KBM-7 (cell line): ENCODE results near the gene SEL1L2.

ENCODE experiments used
- DNase-seq: peaks from one replicate; pipeline ENCODE4 v3.0.0-alpha.2; 2015
- in situ Hi-C: fragments of 300-500 bp; cut with MboI; formaldehyde crosslinking; loops from 2 replicates; pipeline ENCODE4 v1.14.3; 2020; ENCODE audit warnings: low sequenced_read_pairs, low pct_unique_long_range_greater_than_20kb, mixed read lengths

SEL1L2 gene

DNA sequence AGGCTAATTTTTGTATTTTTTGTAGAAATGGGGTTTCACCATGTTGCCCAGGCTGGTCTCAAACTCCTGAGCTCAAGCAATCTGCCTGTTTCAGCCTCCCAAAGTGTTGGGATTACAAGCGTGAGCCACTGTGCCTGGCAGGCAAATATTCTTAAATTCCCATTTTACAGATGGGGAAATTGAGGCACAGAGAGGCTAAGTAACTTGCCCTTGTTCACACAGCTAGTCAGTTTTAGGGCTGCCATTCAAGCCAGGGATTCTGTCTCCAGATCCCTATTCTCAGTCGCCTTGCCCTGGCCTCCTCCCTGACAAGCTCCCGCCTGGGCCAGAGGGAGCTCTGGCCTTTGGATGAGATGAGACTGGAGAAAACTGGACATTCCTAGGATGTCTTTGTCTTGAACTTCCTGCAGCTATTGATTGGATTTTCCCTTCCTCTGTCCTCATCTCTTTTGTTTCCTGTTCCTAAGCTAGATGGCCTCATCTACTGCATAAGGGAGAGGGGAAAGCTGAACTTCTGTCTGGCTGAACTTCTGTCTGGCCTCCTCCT, 115.1 kb downstream of the SEL1L2 start:
- in situ Hi-C loops: no loop called here

DNA sequence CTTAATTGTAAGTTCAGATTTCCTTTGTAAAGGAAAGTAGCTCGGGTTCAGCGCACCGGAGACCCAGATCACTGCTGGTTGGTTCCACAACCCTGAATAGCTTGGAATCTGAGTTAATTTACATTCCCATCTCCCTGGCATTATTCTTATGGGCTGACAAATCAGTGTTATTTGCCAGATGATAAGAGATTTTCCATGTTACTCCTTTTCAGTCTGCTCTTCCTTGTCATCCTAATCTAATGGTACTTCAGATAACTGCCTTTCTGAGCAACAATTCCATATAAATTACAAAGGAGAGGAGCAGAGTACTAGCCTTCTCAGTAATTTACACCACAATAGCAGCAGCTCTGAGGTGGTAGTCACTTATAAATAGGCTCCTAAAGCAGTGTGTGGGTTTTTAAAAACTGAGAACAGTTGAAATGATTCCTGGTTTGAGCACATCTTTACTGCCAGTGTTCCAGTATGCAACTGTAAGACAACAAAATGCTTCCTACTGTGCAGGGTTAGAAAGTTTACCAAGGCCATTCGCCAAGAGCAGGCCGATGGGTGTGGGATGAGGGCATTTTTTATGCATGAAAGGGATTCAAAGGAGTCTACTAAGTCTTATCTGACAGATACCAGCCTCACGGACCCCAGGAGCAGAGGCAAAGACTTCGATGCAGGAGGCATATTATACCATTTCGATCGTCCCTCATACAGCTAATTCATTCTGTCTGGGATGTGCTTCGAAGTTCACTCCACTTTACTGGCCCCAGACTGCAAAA, 115.8 kb downstream of the SEL1L2 start:
- no peak for DNase-seq
- in situ Hi-C loops: no loop called here

More for the DNA sequence above, 115.1 kb downstream of the SEL1L2 start:
- no peak for DNase-seq

DNA sequence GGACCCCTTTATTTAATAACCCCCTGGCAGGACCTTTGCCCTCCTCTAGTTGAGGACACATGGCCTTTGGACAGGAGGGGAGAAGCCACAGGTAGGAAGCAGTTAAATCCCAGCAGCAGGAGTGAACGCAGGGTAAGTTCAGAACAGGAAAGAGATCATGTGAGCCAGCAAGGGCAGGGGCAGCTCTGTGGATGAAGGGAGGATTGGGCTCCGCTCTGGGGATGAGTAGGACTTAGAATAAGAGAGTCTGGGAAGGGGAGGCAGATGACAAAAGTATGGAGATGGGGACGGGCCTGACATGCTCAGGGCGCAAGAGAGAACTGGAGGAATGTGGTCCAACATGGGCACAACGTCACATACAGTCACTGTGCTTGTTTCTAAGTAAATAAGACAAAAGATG, 116.6 kb downstream of the SEL1L2 start:
- DNase-seq: no peak
- in situ Hi-C loops: no loop called here

DNA sequence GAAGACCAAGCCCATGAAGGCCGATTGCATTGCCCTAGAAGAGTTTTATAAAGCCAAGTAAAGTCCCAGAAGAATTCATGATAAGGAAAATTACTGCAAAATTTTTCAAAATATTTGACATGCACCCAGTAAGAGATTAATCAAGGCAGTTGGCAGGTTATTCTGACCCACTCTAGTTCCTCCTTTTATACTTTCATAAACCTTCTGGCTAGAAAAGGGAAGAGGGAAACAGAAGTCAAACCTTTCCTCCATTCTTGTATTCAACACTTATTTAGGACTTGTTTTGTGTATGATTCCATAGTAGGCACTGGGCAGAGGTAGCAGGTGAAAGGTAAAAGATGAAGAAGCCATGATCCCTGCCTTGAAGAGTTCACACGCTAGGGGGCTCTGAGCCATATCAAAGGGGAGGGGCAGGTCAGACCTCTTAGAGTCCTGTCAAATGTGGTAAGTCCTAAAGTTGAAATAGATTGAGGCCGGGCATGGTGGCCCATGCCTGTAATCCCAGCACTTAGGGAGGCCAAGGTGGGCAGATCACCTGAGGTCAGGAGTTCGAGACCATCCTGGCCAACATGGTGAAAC, 120.2 kb downstream of the SEL1L2 start:
- DNase-seq: no peak
- in situ Hi-C loops: no loop called here

DNA sequence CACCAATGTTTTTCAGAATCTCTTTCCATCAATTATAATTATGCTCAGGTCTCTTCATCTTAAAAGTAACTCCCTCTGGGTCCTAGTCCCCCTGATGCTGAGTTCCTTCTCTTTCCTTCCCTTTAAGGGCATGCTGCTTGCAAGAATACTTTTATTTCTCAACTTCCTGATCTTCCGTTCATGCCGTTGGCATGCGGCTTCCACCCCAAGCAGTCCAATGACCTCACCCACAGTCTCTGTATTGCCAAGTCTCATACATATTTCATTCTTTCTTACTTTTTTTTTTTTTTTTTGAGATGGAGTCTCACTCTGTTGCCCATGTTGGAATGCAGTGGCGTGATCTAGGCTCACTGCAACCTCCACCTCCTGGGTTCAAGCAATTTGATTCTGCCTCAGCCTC, 122.1 kb downstream of the SEL1L2 start:
- in situ Hi-C loops: no loop called here
- no peak for DNase-seq

DNA sequence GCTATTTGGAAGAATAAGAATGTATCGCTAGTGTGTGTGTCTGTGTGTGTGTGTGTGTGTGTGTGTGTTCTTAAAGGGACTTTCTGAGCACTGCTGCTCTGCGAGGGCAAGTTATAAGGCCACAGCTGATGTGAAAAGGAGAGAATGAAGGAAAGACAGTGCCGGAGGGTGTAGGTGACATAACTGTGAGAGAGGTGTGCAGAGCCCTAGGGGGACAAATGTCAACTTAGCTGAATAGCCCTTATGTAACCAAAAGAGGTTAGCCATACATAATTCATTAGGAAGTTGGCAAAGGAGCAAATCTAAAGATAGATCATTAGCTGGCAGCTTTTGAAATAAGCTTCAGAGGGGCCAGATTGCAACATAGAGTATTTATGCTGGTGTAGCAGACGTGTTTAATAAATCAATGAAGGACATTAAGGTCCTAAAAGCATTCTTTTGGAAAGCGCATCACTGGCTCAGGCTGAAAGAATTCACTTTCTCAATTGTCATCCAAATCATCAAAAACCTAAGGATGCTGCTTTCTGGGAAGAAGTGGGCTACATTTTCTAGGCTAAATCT, 124.5 kb downstream of the SEL1L2 start:
- no peak for DNase-seq
- in situ Hi-C loops: no loop called here

DNA sequence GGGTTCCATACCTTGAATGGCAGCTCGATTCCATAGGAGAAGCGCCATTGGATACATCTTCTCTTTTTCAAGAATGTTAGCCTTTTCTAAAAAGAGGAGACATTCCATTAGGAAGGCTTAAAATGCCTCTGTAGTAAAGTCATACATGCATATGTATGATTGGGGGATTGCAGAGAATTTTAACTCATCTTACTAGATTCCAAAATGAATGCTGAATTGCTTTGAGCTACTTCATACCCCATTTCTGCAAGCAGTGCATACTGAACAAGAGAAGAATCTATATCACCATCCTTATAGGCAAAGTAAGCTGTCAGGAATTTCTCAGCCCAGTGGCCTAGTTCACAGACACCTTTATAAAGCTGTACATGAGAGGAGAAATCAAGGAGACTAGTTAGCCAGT, 125.3 kb downstream of the SEL1L2 start:
- no peak for DNase-seq
- in situ Hi-C loops: no loop called here

DNA sequence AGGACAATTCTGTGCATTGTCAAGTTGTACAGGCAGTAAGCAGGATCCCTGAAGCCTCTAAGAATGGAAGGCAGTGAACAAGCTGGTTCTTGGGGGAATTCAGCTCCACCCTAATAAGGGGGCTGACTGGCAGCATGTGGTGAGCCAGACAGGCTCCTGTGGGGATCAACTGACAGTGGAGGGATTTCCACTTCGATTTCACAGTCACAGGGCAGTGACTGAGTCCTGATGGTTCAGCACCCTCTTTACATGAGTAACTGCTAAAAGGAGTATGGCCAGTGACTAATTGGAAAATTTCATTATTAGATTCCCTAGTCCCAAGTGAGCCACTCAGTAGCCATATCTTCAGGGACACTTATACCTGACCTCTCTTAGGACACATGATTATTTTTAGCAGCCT, 127.2 kb downstream of the SEL1L2 start:
- no peak for DNase-seq
- in situ Hi-C loops: no loop called here

DNA sequence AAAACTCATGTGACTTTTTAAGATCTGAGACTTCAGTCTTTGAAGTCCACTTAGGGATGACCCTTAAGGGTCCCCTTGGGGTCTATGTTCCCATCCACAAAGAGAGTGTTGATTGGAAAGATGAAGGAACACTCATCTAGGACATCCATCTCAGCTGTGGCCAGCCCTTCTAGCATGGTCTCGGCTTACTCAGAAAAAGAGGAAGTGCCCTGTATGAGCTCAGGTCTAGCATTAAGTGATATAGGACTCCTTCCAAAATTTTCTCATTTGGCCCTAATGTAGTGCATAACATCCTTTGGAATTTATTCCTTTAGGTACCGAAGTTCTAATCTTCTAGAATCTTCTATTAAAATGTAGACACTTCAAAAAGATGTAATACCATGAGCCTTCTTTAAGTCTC, 128.2 kb downstream of the SEL1L2 start:
- DNase-seq: peak; percentile 8
- in situ Hi-C loops: no loop called here

DNA sequence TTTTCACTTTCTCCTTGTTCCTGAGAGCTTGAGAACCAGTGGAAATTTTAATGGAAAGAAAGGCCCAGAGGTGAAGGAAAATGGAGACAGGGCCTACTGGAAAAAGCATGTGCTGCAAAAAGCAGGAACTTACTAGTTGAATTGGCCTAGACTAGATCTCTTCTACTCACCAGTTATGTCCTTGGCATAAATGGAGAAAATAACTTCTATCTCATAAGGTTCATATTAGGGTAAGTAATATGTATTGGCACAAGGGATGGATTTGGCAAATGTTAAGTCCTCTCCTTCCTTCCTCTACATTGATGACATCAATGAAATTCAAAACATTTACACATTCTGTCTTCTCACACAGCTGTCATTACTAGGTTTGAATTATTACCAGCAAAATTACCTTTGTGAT, 131.5 kb downstream of the SEL1L2 start:
- in situ Hi-C loops: no loop called here
- DNase-seq: no peak

DNA sequence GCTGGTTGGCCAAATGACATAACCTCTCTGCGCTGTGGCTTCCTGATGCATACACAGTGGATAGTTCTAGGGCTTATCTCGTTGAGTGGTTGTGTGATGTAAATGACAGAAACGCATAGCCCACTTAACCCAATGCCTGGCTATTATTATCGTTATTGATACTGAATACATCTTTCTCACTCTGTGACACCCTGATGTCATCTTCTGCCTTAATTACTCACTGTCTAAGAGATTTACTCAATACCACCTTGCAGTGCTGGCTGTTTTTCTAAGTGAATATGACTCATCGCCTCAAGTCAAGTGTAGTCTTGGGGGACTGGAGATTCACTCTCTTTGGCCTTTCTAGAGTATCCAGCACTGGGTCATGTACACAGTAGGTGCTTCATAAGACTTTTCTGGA, 132.0 kb downstream of the SEL1L2 start:
- DNase-seq: no peak
- in situ Hi-C loops: no loop called here

DNA sequence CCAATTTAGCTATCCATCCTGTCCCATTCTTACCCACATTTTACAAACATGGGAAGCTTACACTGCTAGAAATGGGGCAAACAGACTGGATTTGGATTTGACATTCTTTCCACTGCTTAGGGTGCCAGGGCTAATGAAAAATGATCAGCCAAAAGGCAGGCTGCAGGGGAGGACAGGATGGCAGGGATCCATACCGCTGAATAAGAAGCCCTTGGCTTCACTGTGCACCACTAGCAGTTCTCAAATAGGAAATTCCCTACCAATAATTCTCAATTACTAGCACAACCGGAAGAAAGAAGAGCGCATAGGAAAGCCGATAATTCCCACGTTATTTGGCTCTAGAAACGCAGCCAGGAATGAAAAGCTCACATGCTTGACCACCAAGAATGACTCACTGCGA, 132.5 kb downstream of the SEL1L2 start:
- in situ Hi-C loops: no loop called here

DNA sequence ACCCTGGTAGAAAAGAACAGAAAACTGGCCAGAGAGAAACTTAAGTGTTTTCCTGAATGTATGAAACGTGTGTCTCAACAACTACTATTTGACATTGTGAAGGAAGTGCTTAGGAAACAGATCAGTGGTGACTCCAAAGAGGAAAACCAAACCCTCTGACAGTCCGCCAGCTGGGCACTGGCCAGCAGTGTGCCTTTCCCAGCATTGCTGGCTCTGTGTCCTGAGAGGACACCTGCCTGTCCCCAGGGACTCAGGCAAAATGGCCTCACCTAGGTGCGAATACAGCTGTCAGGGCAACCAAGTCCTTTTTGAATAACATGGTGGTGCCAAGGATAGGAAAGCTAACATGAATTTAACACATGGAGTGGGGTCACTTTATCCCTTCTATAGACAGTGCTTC, 133.1 kb downstream of the SEL1L2 start:
- in situ Hi-C loops: no loop called here
- no peak for DNase-seq

More for the DNA sequence above, 132.5 kb downstream of the SEL1L2 start:
- no peak for DNase-seq

DNA sequence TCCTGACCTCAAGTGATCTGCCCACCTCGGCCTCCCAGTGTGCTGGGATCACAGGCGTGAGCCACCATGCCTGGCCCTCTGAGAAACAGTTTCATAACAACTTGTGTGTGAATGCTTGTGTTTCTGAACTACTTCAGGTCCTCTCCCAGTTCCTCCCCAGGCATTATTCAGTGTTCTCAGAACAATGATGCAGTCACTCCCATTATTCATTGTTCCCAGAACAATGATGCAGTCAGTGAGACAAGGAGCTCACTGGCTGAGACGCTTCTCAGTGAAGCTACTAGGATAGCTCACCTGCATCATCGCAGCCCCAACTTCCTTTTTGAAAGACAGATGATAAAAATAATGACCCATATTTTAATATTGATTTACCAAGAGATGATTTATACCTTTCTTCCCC, 134.1 kb downstream of the SEL1L2 start:
- in situ Hi-C loops: no loop called here
- DNase-seq: no peak

DNA sequence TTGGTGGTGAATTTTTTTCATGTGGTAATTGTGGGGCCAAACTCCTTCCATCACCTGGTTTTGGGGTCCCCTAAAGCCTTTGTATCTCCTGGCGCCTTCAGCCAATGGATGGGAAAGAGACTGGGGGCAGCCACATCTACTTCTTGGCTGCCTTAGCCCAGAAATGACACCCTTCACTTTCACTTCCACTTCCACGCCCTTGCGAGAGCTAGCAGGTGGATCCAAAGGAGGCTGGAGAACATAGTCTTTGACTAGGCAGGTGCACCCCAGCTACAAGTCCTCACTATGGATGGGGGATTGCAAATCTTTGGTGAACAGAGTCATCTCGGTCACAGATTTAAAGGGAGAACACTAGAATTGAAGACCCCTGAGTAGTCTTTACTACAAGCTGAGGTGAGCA, 134.8 kb downstream of the SEL1L2 start:
- in situ Hi-C loops: no loop called here
- no peak for DNase-seq

DNA sequence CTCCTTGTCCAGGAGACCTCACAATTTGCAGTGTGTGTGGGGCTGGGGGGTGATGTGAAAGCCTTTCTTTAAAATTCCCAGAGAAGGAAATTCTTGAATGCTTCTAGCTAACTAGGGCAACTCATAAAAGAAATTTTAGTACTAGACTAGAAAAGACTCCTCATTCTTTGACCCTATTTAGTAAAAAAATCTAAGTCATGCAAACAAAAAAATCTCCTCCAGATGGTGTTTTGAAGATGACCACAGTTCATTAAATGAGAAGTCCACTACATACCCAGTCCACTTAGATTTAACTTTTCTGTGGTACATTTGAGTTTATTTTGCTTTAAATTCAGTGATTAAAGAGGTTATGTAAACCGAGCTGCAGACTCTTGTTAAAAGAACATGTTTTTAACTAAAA, 138.1 kb downstream of the SEL1L2 start:
- no peak for DNase-seq
- in situ Hi-C loops: no loop called here

DNA sequence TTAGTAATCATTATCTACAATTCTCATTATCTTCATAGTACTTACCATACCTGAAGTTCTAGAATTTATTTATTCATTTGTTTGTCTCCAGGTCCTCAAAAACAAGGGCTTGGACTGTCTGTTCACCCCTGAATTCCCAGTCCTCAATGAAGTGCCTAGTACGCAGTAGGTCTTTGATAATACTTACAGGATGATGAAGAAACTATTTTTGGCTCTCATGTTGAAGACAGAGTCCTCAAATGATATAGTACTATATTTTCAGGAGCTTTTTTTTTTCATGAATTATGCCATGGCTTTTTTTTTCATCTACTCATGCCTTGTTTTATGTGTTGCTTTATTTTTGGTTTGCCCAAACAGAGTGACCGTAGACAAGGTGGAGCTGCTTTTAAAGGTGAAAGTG, 139.1 kb downstream of the SEL1L2 start:
- DNase-seq: no peak
- in situ Hi-C loops: no loop called here

DNA sequence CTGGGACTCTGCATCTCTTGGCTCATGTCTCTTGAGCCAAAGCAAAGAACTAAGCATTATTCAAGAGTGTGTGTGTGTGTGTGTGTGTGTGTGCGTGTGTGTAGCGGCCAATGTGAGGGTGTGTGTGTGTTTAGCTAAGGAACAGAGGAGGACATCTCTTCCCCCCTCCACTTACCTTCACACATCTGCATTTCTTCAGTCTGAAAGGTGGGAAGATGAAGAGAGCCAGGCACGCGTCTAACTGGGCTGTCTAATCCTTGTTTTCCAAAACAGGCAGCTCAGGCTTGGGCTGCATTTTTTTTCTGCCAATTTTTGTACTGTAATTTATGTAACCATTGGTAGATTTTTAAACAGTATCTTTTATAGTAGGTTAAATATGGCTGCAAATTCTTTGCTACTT, 146.1 kb downstream of the SEL1L2 start:
- no peak for DNase-seq
- in situ Hi-C loops: no loop called here

DNA sequence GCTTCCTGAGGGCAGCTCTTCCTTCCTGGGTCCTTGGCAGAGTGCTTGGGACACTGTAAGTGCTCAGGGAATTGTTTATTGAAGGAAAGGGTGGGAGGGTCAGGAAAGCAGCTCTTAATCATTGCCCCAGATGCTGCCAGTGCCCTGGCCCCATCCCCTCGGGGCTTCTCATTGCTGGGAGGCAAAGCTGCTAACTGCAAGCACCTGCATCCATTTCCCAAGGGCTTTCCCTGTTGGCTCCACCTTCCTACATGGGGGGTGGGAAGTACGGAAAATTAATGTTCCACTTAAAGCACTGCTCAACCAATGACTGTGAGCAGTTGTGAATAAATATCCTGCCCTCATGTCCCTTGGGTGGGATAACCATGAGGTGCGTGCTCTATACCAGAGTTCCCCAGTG, 149.2 kb downstream of the SEL1L2 start:
- in situ Hi-C loops: no loop called here
- DNase-seq: no peak

DNA sequence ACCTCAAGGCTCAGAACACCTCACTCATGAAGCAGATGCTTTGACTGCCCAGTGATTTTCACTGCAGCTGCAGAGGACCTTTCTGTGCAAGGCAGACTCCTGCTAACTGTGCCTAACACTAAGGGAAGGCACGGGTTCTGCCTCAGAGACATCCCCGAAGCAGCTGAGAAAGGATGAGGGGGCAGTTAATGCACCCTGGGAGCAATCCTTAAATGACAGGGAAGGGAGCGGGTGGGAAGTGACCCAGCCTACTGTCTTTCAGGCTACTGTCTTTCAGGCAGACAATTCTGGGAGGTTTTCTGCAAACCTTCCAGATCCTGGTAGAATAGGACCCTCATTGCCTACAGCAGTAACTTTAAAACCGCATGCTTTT, 150.3 kb downstream of the SEL1L2 start:
- in situ Hi-C loops: no loop called here
- no peak for DNase-seq
